H1 (cell line): ENCODE results near the gene VMO1. TPM values are rescaled to one million over a fixed set of nuclear protein-coding genes. Genes with fewer than 3 reads are reported as not detected.

Experiments
- CTCF ChIP-seq, 3 experiments: IDR thresholded peaks; 1 replicate in 2 of 3; 2 replicates in 1 of 3; pipeline versions ENCODE4 v1.5.1 to v1.6.1; 2011; ENCODE audit warnings: low read length in 3 of 3, mild to moderate bottlenecking in 3 of 3, inconsistent platforms in 2 of 3, low read depth in 1 of 3, moderate library complexity in 1 of 3; ENCODE audit not compliant: insufficient read depth in 1 of 3; ENCODE audit errors: control extremely low read depth in 1 of 3
- polyA plus RNA-seq, 7 experiments: library from polyadenylated mRNA; depleted of rRNA in 3 of 7; stranded (reverse) in 5 of 7; unstranded in 2 of 7; fragments of >200 nt in 5 of 7; fragments of 200-250 nt in 2 of 7; gene quantifications; 1 replicate in 5 of 7; 2 replicates in 1 of 7; 4 replicates in 1 of 7; pipeline versions ENCODE4 v1.2.1 to v1.2.3, GENCODE V29; 2011 to 2013; ENCODE audit warnings: missing spikeins in 2 of 7, mixed read lengths in 2 of 7
- total RNA-seq: library from RNA; stranded (reverse); fragmentation: NEBNext Ultra II Directional; extraction: Animal tissue kit (Norgen Biotek cat#: 25700); gene quantifications from 2 replicates; pipeline ENCODE4 v1.2.1, GENCODE V29; 2021

The VMO1 gene
- total and polyA plus RNA-seq, 2 of the 8 experiments (the other 6 are each of a cell fraction or from before 2014, with no cell fraction given): 0.30 TPM; not detected in 1

- peak; percentile 27 to 39 (median 33) for TF ChIP-seq CTCF (IDR thresholded peaks at IDR 0.05; ENCODE audit: control extremely low read depth in 1 of 3, insufficient read depth in 1 of 3, low read depth in 1 of 3, low read length in 3 of 3)
These were observed 3.5 kb downstream of the VMO1 start (continued) for GRCh38 chr17:4782652-4783051.
